LHCN-M2 (cell line): ENCODE measurements around the gene ZNF536. TPM values are rescaled to one million over a fixed set of nuclear protein-coding genes. Genes with fewer than 3 reads are reported as not detected.

ENCODE experiments used
- DNase-seq: peaks from one replicate; pipeline ENCODE4 v3.0.0-alpha.2; 2012; ENCODE audit warnings: low read depth
- total RNA-seq: library from RNA; depleted of rRNA; stranded (reverse); fragments of >200 nt; gene quantifications from 2 replicates; pipeline ENCODE4 v1.2.3, GENCODE V29; 2014

Gene ZNF536
- total RNA-seq, 1 experiment from 2014 or later = not detected

GRCh38 chr19:30363073-30363472 lies 9.1 kb upstream of the ZNF536 start:
- no peak for DNase-seq

- no peak for DNase-seq
Observed at GRCh38 chr19:30364866-30365800, 7.1 kb upstream of the ZNF536 start.

GRCh38 chr19:30366282-30366681 lies 5.9 kb upstream of the ZNF536 start:
- DNase-seq = no peak

- DNase-seq = no peak
Observed at GRCh38 chr19:30367006-30367405, 5.2 kb upstream of the ZNF536 start.

- DNase-seq = no peak
Observed at GRCh38 chr19:30367421-30367820, 4.8 kb upstream of the ZNF536 start.

GRCh38 chr19:30369833-30370232 lies 2.4 kb upstream of the ZNF536 start:
- no peak for DNase-seq

GRCh38 chr19:30371161-30371836 lies 885 bp upstream of the ZNF536 start:
- DNase-seq = no peak

GRCh38 chr19:30373593-30373992 lies 1.4 kb downstream of the ZNF536 start:
- no peak for DNase-seq

GRCh38 chr19:30374539-30374864 lies 2.3 kb downstream of the ZNF536 start:
- DNase-seq = no peak

- no peak for DNase-seq
Observed at GRCh38 chr19:30374865-30375552, 2.8 kb downstream of the ZNF536 start.

- DNase-seq = no peak
Observed at GRCh38 chr19:30375553-30376031, 3.4 kb downstream of the ZNF536 start.

GRCh38 chr19:30376272-30376671 lies 4.1 kb downstream of the ZNF536 start:
- DNase-seq = no peak

GRCh38 chr19:30376826-30377425 lies 4.7 kb downstream of the ZNF536 start:
- DNase-seq = no peak

- no peak for DNase-seq
Observed at GRCh38 chr19:30378701-30379100, 6.5 kb downstream of the ZNF536 start.

GRCh38 chr19:30379841-30380610 lies 7.8 kb downstream of the ZNF536 start:
- no peak for DNase-seq

- no peak for DNase-seq
Observed at GRCh38 chr19:30381366-30381765, 9.2 kb downstream of the ZNF536 start.

- no peak for DNase-seq
Observed at GRCh38 chr19:30385174-30385573, 13.0 kb downstream of the ZNF536 start.

- DNase-seq = no peak
Observed at GRCh38 chr19:30385666-30386065, 13.5 kb downstream of the ZNF536 start.

GRCh38 chr19:30386551-30387143 lies 14.5 kb downstream of the ZNF536 start:
- DNase-seq = no peak

GRCh38 chr19:30387311-30388115 lies 15.3 kb downstream of the ZNF536 start:
- DNase-seq = no peak
